HEK293 (cell line): Measurements from ENCODE around the gene SPRED3.

Source experiments
- CTCF ChIA-PET: fragments of 350-600 bp; formaldehyde crosslinking; extraction: SDS; loops from one replicate; lab custom pipeline; 2021; ENCODE audit warnings: antibody characterized with exemption; lab: Yijun Ruan, JAX
- POLR2A ChIA-PET: fragments of 300-600 bp; formaldehyde crosslinking; extraction: SDS; loops from one replicate; lab custom pipeline; 2020; ENCODE audit warnings: antibody characterized with exemption, inconsistent platforms; lab: Yijun Ruan, JAX
- H3K27ac ChIP-seq: fragments of 200-500 bp; sonication (Bioruptor generic); 2 replicates; pipeline ENCODE4 v1.5.1; 2014; ENCODE audit warnings: low read depth, low read length, control low read depth, inconsistent platforms; ENCODE audit errors: extremely low read depth
- H3K36me3 ChIP-seq, 2 experiments: fragments of 200-500 bp in 1 of 2; sonication (Bioruptor generic) in 1 of 2; 1 replicate in 1 of 2; 2 replicates in 1 of 2; pipeline ENCODE4 v1.5.1; 2014 to 2017; ENCODE audit warnings: inconsistent platforms in 2 of 2, low read length in 2 of 2; ENCODE audit not compliant: control insufficient read depth in 2 of 2, insufficient read depth in 1 of 2
- H3K4me1 ChIP-seq: fragments of 200-500 bp; sonication (Bioruptor generic); 2 replicates; pipeline ENCODE4 v1.5.1; 2014; ENCODE audit warnings: mild to moderate bottlenecking, low read length, inconsistent platforms; ENCODE audit not compliant: control insufficient read depth, insufficient read depth
- H3K4me3 ChIP-seq: 2 replicates; pipeline ENCODE4 v1.5.1; 2011; ENCODE audit warnings: low read depth, mild to moderate bottlenecking, control low read depth, low read length, moderate library complexity
- H3K9me3 ChIP-seq: fragments of 200-500 bp; sonication (Bioruptor generic); 2 replicates; pipeline ENCODE4 v1.5.1; 2014; ENCODE audit warnings: low read depth, low read length, inconsistent platforms; ENCODE audit not compliant: control insufficient read depth, insufficient read depth
- HOXA7 ChIP-seq: sonication (generic); formaldehyde crosslinking; IDR thresholded peaks from 2 replicates; pipeline ENCODE4 v1.8.1; 2022; ENCODE audit warnings: missing genetic modification reagents, borderline replicate concordance
- KLF10 ChIP-seq: fragments of 450-650 bp; IDR thresholded peaks from 2 replicates; pipeline ENCODE4 v1.5.1; 2018; ENCODE audit warnings: missing biosample characterization, mild to moderate bottlenecking, missing genetic modification characterization
- KLF9 ChIP-seq: fragments of 450-650 bp; formaldehyde crosslinking; IDR thresholded peaks from 2 replicates; pipeline ENCODE4 v1.5.1; 2016; ENCODE audit warnings: missing biosample characterization, missing genetic modification characterization, low read depth
- PATZ1 ChIP-seq: fragments of 450-650 bp; formaldehyde crosslinking; IDR thresholded peaks from 2 replicates; pipeline ENCODE4 v1.5.1; 2016; ENCODE audit warnings: missing biosample characterization, missing genetic modification characterization
- REPIN1 ChIP-seq: fragments of 450-650 bp; formaldehyde crosslinking; IDR thresholded peaks from 2 replicates; pipeline ENCODE4 v1.5.1; 2017; ENCODE audit warnings: missing biosample characterization, missing genetic modification characterization, low read depth
- SCRT1 ChIP-seq: fragments of 450-650 bp; formaldehyde crosslinking; IDR thresholded peaks from 2 replicates; pipeline ENCODE4 v1.5.1; 2016; ENCODE audit warnings: missing biosample characterization, missing genetic modification characterization, borderline replicate concordance
- SCRT2 ChIP-seq: fragments of 450-650 bp; formaldehyde crosslinking; IDR thresholded peaks from 2 replicates; pipeline ENCODE4 v1.5.1; 2016; ENCODE audit warnings: missing biosample characterization, missing genetic modification characterization
- SP2 ChIP-seq: fragments of 450-650 bp; formaldehyde crosslinking; IDR thresholded peaks from 2 replicates; pipeline ENCODE4 v1.5.1; 2016; ENCODE audit warnings: missing biosample characterization, missing genetic modification characterization
- SP3 ChIP-seq: fragments of 450-650 bp; formaldehyde crosslinking; IDR thresholded peaks from 2 replicates; pipeline ENCODE4 v1.5.1; 2016; ENCODE audit warnings: missing biosample characterization, missing genetic modification characterization
- SP7 ChIP-seq: fragments of 450-650 bp; formaldehyde crosslinking; IDR thresholded peaks from 2 replicates; pipeline ENCODE4 v1.5.1; 2016; ENCODE audit warnings: missing biosample characterization, missing genetic modification characterization
- ZBTB10 ChIP-seq: fragments of 450-650 bp; formaldehyde crosslinking; IDR thresholded peaks from 2 replicates; pipeline ENCODE4 v1.5.1; 2016; ENCODE audit warnings: missing biosample characterization, missing genetic modification characterization
- ZBTB20 ChIP-seq: fragments of 450-650 bp; formaldehyde crosslinking; IDR thresholded peaks from 2 replicates; pipeline ENCODE4 v1.5.1; 2016; ENCODE audit warnings: missing biosample characterization, missing genetic modification characterization
- ZBTB48 ChIP-seq: fragments of 450-650 bp; formaldehyde crosslinking; IDR thresholded peaks from 2 replicates; pipeline ENCODE4 v1.5.1; 2016; ENCODE audit warnings: missing biosample characterization, missing genetic modification characterization
- ZNF610 ChIP-seq: fragments of 450-650 bp; formaldehyde crosslinking; IDR thresholded peaks from 2 replicates; pipeline ENCODE4 v1.5.1; 2016; ENCODE audit warnings: missing biosample characterization, missing genetic modification characterization, borderline replicate concordance
- TF ChIP-seq, protein P1 (sequence below): fragments of 450-650 bp; formaldehyde crosslinking; IDR thresholded peaks from 2 replicates; pipeline ENCODE4 v1.5.1; 2016; ENCODE audit warnings: missing biosample characterization, missing genetic modification characterization
- TF ChIP-seq, protein P2 (sequence below): fragments of 450-650 bp; formaldehyde crosslinking; IDR thresholded peaks from 2 replicates; pipeline ENCODE4 v1.5.1; 2017; ENCODE audit warnings: missing biosample characterization, missing genetic modification characterization

Gene SPRED3

GRCh38 chr19:38389101-38389925, 816 bp downstream of the SPRED3 start:
- no peaks in the 10 kb centered on the region for H3K9me3 ChIP-seq
- POLR2A ChIA-PET = interaction anchor here (0.7 to 4.7 kb wide), 7 partner anchors 9 to 482 kb away, joined by 4 to 223 read pairs (median 9); partner anchors contain the start of genes EIF3K, FAM98C, PSMD8 and SIPA1L3
- peak overlapping the region; percentile 56 for H3K4me3 ChIP-seq
- H3K4me1 ChIP-seq = peaks cover 19% of the 10 kb centered on the region
- CTCF ChIA-PET = interaction anchor here (0.9 to 9.2 kb wide), 7 partner anchors 9 to 487 kb away, joined by 3 to 76 read pairs (median 5); partner anchors contain the start of genes FAM98C and PSMD8
- TF ChIP-seq, protein P1, sequence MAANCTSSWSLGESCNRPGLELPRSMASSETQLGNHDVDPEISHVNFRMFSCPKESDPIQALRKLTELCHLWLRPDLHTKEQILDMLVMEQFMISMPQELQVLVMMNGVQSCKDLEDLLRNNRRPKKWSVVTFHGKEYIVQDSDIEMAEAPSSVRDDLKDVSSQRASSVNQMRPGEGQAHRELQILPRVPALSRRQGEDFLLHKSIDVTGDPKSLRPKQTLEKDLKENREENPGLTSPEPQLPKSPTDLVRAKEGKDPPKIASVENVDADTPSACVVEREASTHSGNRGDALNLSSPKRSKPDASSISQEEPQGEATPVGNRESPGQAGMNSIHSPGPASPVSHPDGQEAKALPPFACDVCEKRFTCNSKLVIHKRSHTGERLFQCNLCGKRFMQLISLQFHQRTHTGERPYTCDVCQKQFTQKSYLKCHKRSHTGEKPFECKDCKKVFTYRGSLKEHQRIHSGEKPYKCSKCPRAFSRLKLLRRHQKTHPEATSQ (tag by site-specific recombination) = no peak
- 0 out of 2 replicates have a peak, but pooled peaks have one; percentile 12 for TF ChIP-seq SP7 (tag by site-specific recombination)
- peak; percentile 88 for TF ChIP-seq SCRT1 (tag by site-specific recombination)
- TF ChIP-seq SCRT2 (tag by site-specific recombination) = peak; percentile 97
- TF ChIP-seq HOXA7 (CRISPR knock-in tag) = no peak
- no peak for TF ChIP-seq REPIN1 (tag by site-specific recombination)
- peak; percentile 88 for TF ChIP-seq ZBTB10
- peak; percentile 70; the same call in 1 of the 2 replicates for TF ChIP-seq PATZ1 (tag by site-specific recombination)
- TF ChIP-seq KLF10 = no peak
- peak; percentile 21; the same call in 1 of the 2 replicates for TF ChIP-seq SP2 (tag by site-specific recombination)
- TF ChIP-seq KLF9 (tag by site-specific recombination) = peak; percentile 16; the same call in 1 of the 2 replicates
- peak; percentile 70 for TF ChIP-seq ZBTB20 (tag by site-specific recombination)
- peak; percentile 42; the same call in 1 of the 2 replicates for TF ChIP-seq SP3 (tag by site-specific recombination)
- 0 out of 2 replicates have a peak, but pooled peaks have one; percentile 43 for TF ChIP-seq ZNF610 (tag by site-specific recombination)
- TF ChIP-seq, protein P2, sequence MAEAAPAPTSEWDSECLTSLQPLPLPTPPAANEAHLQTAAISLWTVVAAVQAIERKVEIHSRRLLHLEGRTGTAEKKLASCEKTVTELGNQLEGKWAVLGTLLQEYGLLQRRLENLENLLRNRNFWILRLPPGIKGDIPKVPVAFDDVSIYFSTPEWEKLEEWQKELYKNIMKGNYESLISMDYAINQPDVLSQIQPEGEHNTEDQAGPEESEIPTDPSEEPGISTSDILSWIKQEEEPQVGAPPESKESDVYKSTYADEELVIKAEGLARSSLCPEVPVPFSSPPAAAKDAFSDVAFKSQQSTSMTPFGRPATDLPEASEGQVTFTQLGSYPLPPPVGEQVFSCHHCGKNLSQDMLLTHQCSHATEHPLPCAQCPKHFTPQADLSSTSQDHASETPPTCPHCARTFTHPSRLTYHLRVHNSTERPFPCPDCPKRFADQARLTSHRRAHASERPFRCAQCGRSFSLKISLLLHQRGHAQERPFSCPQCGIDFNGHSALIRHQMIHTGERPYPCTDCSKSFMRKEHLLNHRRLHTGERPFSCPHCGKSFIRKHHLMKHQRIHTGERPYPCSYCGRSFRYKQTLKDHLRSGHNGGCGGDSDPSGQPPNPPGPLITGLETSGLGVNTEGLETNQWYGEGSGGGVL (tag by site-specific recombination) = peak; percentile 39; the same call in 1 of the 2 replicates
- TF ChIP-seq ZBTB48 (tag by site-specific recombination) = peak; percentile 59; the same call in 1 of the 2 replicates
- peak overlapping the region; percentile 57; the same call in 1 of the 2 replicates for H3K27ac ChIP-seq
- H3K36me3 ChIP-seq = peaks cover 6 to 28% of the 10 kb centered on the region in 2 experiments
